Limb (tissue), 2 donors: ENCODE measurements around the gene HIGD1A.

Experiments
- DNase-seq, 2 donors: peaks; one replicate each; pipeline ENCODE4 v3.0.0-alpha.2; 2016; ENCODE audit errors: extremely low spot score in 2 of 2

Gene HIGD1A

GRCh38 chr3:42736081-42736480 is 68.2 kb downstream of the HIGD1A start:
- no peak for DNase-seq

DNA sequence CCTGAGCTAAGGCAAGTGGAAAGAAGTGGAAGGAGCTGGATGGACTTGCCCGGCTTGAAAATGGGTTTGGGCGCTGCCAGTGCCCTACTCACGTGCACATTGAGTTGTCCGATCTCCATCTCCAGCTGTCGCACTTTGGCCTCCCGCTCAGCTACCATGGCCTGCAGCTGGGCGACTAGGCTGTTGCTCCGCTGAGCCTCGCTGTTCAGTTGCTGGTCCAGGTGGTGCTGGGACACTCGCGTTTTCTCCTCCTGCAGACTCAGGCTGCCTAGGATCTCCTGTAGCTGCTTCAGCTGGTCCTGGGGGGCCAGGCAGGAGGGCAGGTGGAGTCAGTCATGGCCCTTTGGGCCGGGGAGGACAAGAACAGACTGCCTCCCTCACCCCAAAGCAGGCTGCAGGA is 68.7 kb downstream of the HIGD1A start:
- no peak for DNase-seq

- no peak for DNase-seq
These were observed 69.3 kb downstream of the HIGD1A start for GRCh38 chr3:42735019-42735418.

DNA sequence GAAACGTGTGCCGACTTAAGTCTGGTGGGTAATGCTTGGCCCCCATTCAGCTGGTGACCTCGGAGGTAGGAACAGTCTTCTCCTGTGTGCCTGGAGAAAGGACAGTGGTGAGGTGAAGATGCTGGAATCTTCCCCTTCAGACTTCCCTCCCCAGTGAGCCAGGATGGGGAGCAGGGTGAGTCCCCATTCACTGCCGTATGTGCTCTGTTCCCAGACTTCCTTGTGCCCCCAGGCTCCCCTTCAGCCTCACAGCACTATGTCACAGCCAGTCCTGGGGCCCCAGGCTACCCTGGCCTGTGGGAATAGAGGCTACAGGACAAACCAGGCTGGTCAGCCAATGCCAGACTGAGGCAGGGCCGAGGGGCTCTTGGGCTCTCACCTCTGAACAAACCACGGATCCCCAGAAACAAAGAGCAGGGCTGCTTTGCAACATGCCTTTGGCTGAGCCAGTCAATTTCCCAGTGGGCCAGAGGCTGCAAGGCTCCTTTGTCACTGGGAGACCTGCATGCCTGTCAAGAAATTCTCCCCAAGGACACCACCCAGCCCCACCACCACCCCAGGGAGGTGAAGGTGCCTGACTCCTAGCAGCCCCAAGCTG is 69.9 kb downstream of the HIGD1A start:
- no peak for DNase-seq

GRCh38 chr3:42733501-42734262 is 70.6 kb downstream of the HIGD1A start:
- no peak for DNase-seq
